Uterus (tissue), 2 donors: ENCODE measurements around the gene ZNF584.

ENCODE experiments used
- CTCF ChIP-seq, 4 experiments: fragments of 200-600 bp in 2 of 4; fragments of 450-650 bp in 2 of 4; sonication (generic) in 2 of 4; IDR thresholded peaks; one replicate each; pipeline ENCODE4 v1.5.1; 2016 to 2019; ENCODE audit warnings: antibody characterized with exemption in 4 of 4, mild to moderate bottlenecking in 2 of 4, moderate library complexity in 1 of 4
- POLR2A ChIP-seq, 2 donors: fragments of 450-650 bp; IDR thresholded peaks; one replicate each; pipeline ENCODE4 v1.6.1; 2016; ENCODE audit warnings: antibody characterized with exemption in 2 of 2, mild to moderate bottlenecking in 1 of 2, moderate library complexity in 1 of 2

GRCh38 chr19:58380037-58380661 lies 28.3 kb upstream of the ZNF584 start:
- no peak for TF ChIP-seq CTCF (IDR thresholded peaks at IDR 0.05)
- no peak for TF ChIP-seq POLR2A (IDR thresholded peaks at IDR 0.05)
